Right lobe of liver (tissue), 4 donors: ENCODE results near the gene PHC1.

Source experiments
- CTCF ChIP-seq, 4 donors: fragments of 200-600 bp in 3 of 4; fragments of 450-650 bp in 1 of 4; IDR thresholded peaks; one replicate each; pipeline versions ENCODE4 v1.5.1 to v1.8.0; 2016 to 2022; ENCODE audit warnings: antibody characterized with exemption in 4 of 4, mild to moderate bottlenecking in 2 of 4
- POLR2A ChIP-seq: fragments of 450-650 bp; IDR thresholded peaks from one replicate; pipeline ENCODE4 v1.6.1; 2017; ENCODE audit warnings: antibody characterized with exemption, mild to moderate bottlenecking
- donor health status: DM: no; HTN: no; CAD: no.
- donor health status: DM: no; HTN: no; CAD: no.
- donor health status: DM: no; HTN: yes; CAD: no.

- TF ChIP-seq CTCF (IDR thresholded peaks at IDR 0.05), result peak; percentile 30 to 48 (median 42)
- TF ChIP-seq POLR2A, result peak; percentile 86
These were observed 35.3 kb downstream of the PHC1 start, which contains the start of gene M6PR for GRCh38 chr12:8949342-8950220.
